ENCODE measurements around the gene CHRNA3.

GRCh38 chr15:78660584-78660983 lies 39.8 kb upstream of the CHRNA3 start:
- TF ChIP-seq CTCF (IDR thresholded peaks at IDR 0.05), result no peak
- TF ChIP-seq ZFX (IDR thresholded peaks at IDR 0.05; ENCODE audit: borderline replicate concordance), result no peak
